Erythroblast (primary cell): Measurements from ENCODE around the gene SLC52A3.
"Not testable (repeated sequence)": the region's sequence is repeated elsewhere in the genome, so short reads cannot be mapped to it uniquely, and the experiment has no call there.

Experiments
- GATA1 ChIP-seq: IDR thresholded peaks from 2 replicates; pipeline ENCODE4 v1.6.1; 2011; ENCODE audit warnings: low read depth, mild to moderate bottlenecking, control low read depth, low read length, moderate library complexity
- POLR2A ChIP-seq: IDR thresholded peaks from 2 replicates; pipeline ENCODE4 v1.6.1; 2011; ENCODE audit warnings: mild to moderate bottlenecking, low read length

- TF ChIP-seq POLR2A, GATA1: not testable (repeated sequence)
These were observed 44.1 kb upstream of the SLC52A3 start for GRCh38 chr20:812435-812814.
